HS-5 (cell line): ENCODE data around the gene MCTP2.

ENCODE experiments used
- DNase-seq: peaks from one replicate; pipeline ENCODE4 v3.0.0-alpha.2; 2012; ENCODE audit warnings: low read depth

Gene MCTP2

GRCh38 chr15:94398001-94398400, 166.6 kb downstream of the MCTP2 start:
- no peak for DNase-seq

DNA sequence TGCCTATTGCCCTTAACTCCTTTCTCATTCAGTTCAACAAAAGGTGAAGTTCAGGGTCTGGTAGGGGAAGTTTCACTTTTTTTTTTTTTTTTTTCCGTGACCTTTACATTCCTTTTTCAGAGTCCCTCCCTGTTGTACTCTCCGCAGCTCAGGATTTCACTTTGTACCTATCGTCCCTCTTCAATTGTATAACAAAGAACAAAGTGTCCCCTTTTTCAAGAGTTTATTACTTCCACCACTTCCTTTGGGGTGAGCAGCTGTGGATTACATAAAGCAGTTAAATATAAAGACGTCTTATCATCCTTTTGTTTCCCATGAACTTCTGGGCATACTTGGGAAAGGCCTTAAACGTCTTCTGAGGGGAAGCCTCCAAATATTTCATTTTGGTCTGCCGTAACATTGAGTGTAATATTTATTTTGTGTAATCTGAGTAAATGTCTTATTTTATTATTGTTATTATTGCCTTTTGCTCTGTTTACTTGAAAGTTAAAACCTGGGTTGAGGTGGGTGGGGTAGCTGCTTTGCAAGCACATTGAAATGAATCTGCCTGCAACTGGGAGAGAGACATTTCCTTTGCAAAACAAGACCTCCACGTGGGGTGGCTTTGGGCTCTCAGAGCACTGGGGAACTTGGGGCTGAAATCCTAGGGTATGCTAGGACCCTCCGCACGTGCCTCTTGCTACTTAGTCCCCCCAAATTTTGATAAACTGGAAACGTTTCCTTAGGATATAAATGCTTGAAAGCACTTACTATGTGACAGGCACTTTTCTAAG, 169.4 kb downstream of the MCTP2 start:
- DNase-seq = no peak

DNA sequence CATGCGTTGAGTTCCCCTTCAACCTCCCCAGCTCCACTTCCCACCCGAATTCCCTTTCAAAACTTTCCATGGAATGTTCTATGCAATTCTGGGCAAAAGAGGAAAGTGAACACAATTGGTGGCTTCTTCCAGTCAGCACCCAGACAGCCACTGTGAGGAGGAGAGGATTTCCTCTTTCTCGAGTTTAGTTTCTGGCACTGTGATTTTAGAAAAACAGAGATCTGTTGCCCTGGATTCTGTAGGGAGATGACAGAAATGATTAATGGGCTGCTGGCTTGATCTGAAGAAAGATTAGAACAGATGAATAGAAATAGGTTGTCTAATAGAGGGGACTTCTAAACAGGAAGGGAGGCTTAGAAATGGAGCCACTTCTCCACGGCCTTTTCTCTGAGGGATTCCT, 172.0 kb downstream of the MCTP2 start:
- no peak for DNase-seq

GRCh38 chr15:94404733-94405283, 173.4 kb downstream of the MCTP2 start:
- DNase-seq = no peak

DNA sequence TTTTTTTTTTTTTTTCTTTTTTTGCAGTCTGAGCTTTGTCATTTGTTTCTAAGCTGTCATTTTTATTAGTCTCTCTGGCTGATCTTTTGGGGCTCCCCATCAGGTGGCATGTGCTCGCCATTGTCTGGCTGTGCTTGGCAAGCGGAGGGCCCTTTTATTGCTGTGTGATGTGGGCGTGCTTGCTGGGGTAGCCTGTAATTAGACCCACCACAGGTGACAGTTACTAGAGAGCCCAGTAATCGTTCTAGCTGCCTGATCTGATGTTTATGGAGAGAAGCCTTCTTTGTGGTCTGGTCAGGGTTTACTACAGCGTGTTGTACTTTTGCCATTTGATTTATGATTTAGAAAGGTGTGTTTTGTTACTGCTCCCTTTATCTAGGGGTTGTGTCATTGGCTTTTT, 179.9 kb downstream of the MCTP2 start:
- no peak for DNase-seq

DNA sequence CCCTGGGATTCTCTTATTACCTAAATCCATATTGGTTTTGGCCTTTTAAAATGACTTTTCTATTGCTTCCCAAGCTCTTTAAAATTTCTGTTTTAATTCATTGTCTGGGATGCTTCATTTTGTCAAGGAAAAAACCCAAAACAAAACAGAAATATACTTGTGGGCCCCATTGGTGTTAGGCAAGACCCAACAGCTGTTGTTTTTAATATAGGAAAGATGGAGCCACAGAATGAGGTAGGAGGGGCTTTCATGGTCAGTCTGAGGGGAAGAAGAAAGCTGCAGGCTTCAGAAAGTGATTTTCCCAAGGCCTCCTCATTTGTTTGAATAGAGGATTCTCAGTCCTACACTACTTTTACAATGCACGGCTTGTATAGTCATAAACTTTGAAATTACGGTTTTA, 180.5 kb downstream of the MCTP2 start:
- no peak for DNase-seq

DNA sequence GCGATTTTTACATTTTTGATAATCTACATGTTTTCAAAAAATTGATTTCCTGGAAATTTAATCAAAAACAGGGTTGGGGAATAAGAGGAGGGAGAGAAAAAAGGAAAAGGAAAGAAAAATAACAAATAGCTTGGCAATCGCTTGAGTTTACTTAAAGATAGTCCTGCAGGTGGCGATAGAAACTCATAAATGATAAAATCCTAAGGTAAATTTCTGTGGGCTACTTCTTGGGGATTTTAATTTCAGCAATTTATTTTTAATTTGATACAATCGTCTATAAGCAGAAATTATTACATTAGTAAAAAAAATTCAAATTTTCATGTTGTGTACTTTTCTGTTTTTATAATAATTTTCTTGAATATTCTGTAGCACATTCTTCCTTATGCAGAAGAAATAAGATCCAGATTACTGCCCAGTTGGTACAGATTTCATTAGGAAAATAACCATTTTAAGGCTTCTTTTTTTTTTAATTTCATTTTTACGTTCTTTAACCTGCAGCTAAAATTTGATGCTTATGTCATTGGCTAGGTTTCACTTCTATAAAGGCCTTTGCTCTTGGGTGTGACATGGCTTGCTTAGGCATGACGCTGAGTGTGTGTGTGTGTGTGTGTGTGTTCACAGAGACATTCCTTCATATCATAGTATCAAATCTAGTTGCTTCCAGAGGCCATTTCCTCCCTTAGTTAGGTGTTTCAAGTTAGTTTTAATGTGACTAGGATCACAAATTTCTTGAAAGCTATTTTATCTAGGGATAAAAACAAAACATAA, 181.8 kb downstream of the MCTP2 start:
- no peak for DNase-seq

- no peak for DNase-seq
Observed at GRCh38 chr15:94414916-94415315, 183.6 kb downstream of the MCTP2 start.

DNA sequence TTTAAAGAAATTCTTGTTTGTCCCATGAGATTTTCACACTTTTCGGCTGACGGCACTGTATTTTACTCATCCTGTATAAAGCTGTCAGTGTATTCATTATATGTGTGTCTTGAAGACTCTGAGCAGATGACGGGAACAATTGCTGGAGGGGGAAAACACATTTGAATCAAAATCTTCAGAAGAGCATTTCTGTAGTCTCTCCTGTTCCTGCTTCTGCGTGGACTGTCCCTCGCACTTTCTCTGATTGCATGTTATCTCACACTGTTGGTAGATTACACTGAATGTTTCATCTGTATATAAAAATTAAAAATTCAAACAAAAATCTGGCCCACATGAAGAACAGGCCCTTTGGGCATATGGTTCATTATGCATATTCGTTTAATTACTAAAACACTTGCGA, 184.9 kb downstream of the MCTP2 start:
- DNase-seq = no peak

DNA sequence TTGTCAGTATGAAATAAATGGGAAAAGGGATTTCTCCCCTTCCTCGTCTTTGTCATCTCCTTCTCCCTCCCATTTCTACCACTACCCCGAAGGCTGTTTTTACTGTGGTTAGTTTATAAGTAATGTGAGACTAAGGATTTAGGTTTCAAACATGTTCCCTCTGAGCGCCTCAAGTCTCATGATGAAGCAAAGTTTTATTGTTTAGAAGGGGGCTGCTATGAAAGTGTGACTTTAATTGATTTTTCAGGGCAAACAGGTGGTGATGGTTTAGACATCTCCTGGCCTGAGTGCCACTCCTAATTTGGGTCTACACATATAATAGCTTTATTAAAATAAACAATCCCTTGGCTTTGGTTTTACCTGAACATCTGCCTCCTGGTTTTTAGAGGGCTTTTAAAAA, 185.5 kb downstream of the MCTP2 start:
- DNase-seq = no peak

- no peak for DNase-seq
Observed at GRCh38 chr15:94417501-94418293, 186.3 kb downstream of the MCTP2 start.

- DNase-seq = no peak
Observed at GRCh38 chr15:94421706-94422105, 190.3 kb downstream of the MCTP2 start.

DNA sequence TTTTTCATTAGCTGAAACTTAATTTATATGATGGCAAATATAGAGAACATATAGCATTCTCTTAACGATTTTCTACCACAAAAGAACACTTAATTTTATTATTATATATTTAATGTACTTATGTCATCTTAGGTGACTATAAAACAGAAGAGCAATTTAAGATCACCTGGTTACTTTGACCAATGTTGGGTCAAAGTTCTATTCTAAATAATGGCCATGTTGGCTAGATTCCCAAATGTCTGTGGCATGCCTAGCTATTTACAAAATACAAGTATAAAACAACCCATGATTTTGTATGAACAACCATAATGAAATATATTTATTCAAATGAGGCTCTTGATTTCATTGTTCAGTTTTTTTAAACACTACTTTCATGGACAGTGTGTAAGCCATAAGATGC, 200.9 kb downstream of the MCTP2 start:
- DNase-seq = no peak

- DNase-seq = no peak
Observed at GRCh38 chr15:94439158-94439557, 207.8 kb downstream of the MCTP2 start.

DNA sequence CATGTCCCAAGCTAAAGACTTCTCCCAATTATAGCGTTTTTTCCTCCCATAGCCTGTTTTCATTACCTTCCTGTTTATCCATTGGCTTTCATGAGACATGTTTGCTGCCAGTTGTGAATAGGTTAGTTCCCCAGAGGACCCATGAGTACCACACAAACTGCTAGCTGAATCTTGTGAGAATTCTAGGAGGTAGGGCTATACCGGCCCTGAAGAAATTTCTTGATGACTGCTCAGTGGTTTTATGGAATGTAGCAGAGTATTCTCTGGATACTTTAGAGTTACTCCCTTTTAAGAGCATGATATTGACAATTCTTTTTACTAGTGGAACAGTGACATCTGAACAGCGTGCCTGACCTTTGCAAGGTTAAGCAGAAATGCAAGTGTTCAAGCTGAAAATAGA, 210.4 kb downstream of the MCTP2 start:
- DNase-seq = no peak

DNA sequence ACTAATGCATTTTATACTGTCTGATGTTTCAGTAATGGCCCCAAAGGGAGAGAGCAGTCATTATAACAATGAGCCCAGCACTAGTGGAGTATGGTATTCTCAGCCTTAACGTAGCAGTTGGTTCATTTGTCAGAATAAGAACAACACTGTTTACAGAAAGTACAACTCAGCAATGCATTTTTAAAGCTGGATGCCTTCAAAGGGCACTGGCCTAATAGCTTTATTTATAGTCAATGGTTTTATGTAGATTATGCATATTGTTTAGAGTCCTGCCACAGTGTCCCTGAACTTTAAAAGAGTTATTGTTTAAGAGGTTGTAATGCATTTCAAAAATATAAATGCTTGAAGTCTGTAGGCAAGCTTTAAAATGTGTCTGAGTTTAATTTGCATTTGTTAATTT, 211.1 kb downstream of the MCTP2 start:
- DNase-seq = no peak

GRCh38 chr15:94443186-94443585, 211.8 kb downstream of the MCTP2 start:
- DNase-seq = no peak

DNA sequence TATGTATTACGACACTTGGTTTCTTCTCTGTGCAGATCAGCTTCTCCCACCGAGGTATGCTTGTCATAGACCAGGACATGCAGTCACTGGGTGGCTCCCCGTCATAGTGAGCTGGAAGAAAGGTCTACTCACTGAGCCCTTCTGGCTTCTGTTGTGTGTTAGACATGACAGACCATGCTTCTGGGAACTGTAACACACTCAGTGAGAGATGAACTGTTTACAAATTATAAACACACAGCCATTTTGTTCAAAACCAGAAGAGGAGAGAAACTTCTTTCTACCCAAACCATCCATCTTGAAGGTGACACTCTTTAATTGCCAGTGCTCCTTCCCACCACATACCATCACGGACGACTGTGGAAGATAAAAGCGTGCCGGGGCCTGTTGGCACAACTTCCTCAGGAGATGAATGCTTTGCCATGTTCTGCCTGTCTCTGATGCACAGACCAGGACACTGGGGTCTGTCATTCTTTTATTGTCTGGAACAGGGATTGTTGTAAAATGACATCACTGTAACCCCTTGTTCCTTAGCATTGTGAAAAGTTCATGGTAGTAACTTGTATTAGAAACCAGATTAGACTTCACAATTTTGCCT, 214.3 kb downstream of the MCTP2 start:
- no peak for DNase-seq

DNA sequence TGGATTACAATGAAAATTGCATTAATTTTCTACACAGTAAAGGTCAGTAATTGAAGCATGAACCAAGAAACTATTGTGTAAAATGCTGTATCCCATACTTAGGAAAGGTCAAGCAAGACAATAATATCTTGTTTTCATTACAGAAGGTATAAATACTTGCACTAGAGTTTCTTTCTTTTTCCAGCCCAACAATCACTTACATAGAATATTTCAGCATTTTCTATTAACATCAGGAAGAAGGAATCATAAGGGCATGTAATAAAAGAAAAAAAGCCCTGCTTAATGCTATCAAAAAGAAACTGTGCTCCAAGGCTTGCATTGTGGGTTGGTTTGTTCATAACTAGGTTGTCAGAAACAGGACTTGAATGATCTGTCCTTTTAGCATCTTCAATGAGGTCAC, 215.1 kb downstream of the MCTP2 start:
- no peak for DNase-seq

DNA sequence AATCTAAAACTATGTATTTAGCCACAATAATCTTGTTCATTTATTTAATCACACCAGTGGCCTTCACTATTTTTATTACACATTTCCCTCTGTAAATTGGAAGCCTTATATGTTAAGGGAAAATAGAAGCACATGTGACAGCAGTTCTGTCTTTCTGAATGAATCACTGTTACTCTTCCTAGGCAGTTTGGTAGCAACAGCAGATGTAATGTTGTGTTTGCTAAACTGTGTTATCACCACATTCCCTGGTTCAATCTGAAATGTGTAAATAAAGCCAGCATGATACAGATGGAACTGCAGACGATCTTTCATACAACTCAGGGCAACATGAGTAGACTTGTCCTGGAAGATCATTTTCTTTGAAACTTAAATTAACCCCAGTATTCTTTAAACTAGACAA, 220.1 kb downstream of the MCTP2 start:
- DNase-seq = no peak

GRCh38 chr15:94453227-94453988, 222.0 kb downstream of the MCTP2 start:
- DNase-seq = no peak
